ENCODE measurements around the gene CCL11. TPM values are rescaled to one million over a fixed set of nuclear protein-coding genes. Genes with fewer than 3 reads are reported as not detected.

The CCL11 gene
- total RNA-seq, 1 experiment from 2014 or later, result not detected

- Histone ChIP-seq H3K27ac (ENCODE audit: low read length) (no peak overlapping the region), H3K9ac (ENCODE audit: low read length) (no peak overlapping the region), H3F3A (ENCODE audit: low read length, unreplicated experiment) (no peaks in the 10 kb centered on the region), H3K4me2 (ENCODE audit: low read length) (no peak overlapping the region), H2AFZ (ENCODE audit: low read length) (no peak overlapping the region), H3K4me3 (ENCODE audit: low read length) (no peak overlapping the region), H3K79me2 (ENCODE audit: low read length) (no peaks in the 10 kb centered on the region), H3K9me2 (replicated peaks; ENCODE audit: low read length) (no peaks in the 10 kb centered on the region), H3K9me3 (ENCODE audit: low read length) (no peaks in the 10 kb centered on the region), H4K20me1 (ENCODE audit: low read length) (no peaks in the 10 kb centered on the region), H3K27me3 (ENCODE audit: low read length) (no peaks in the 10 kb centered on the region), H3K36me3 (ENCODE audit: low read depth, low read length) (no peaks in the 10 kb centered on the region), H3K4me1 (ENCODE audit: insufficient read depth, low read length) (no peaks in the 10 kb centered on the region)
- ATAC-seq (no peak), DNase-seq (no peak)
- ChIA-PET CTCF (no interaction called here), POLR2A (ENCODE audit: unreplicated experiment) (no interaction called here)
- TF ChIP-seq EZH2phosphoT487 (IDR thresholded peaks at IDR 0.05; ENCODE audit: borderline replicate concordance, low read length), result no peak
- no peak for TF ChIP-seq CTCF (conservative IDR thresholded peaks at IDR 0.05; ENCODE audit: low read depth, low read length)
- no peak for TF ChIP-seq EZH2 (IDR thresholded peaks at IDR 0.05; ENCODE audit: low read length, unreplicated experiment)
- BruUV-seq (replicated peaks), result no TSS peak
- intact Hi-C loops (cut with micrococcal nuclease), result no loop called here
Observed at GRCh38 chr17:34241062-34241461, 44.5 kb upstream of the CCL11 start.

- ChIA-PET POLR2A (ENCODE audit: unreplicated experiment) (no interaction called here), CTCF (no interaction called here)
- Histone ChIP-seq H3K27me3 (ENCODE audit: low read length) (no peaks in the 10 kb centered on the region), H3K36me3 (ENCODE audit: low read depth, low read length) (no peaks in the 10 kb centered on the region), H3K4me1 (ENCODE audit: insufficient read depth, low read length) (no peaks in the 10 kb centered on the region), H3K27ac (ENCODE audit: low read length) (no peak overlapping the region), H3F3A (ENCODE audit: low read length, unreplicated experiment) (no peaks in the 10 kb centered on the region), H3K9me2 (replicated peaks; ENCODE audit: low read length) (no peaks in the 10 kb centered on the region), H2AFZ (ENCODE audit: low read length) (no peak overlapping the region), H4K20me1 (ENCODE audit: low read length) (no peaks in the 10 kb centered on the region), H3K79me2 (ENCODE audit: low read length) (no peaks in the 10 kb centered on the region), H3K9me3 (ENCODE audit: low read length) (no peaks in the 10 kb centered on the region), H3K4me2 (ENCODE audit: low read length) (no peak overlapping the region), H3K9ac (ENCODE audit: low read length) (no peak overlapping the region), H3K4me3 (ENCODE audit: low read length) (no peak overlapping the region)
- no TSS peak for BruUV-seq (replicated peaks)
- no peak for TF ChIP-seq EZH2 (IDR thresholded peaks at IDR 0.05; ENCODE audit: low read length, unreplicated experiment)
- TF ChIP-seq EZH2phosphoT487 (IDR thresholded peaks at IDR 0.05; ENCODE audit: borderline replicate concordance, low read length), result no peak
- TF ChIP-seq CTCF (conservative IDR thresholded peaks at IDR 0.05; ENCODE audit: low read depth, low read length), result no peak
- no peak for ATAC-seq
- intact Hi-C loops (cut with micrococcal nuclease), result no loop called here
- no peak for DNase-seq
Observed at GRCh38 chr17:34242587-34243363, 42.8 kb upstream of the CCL11 start.

All from PC-3 (cell line).